Esophagus squamous epithelium (tissue), 4 donors: Measurements from ENCODE around the gene PDGFRB.

Experiments used
- POLR2A ChIP-seq, 4 donors: fragments of 450-650 bp; IDR thresholded peaks; one replicate each; pipeline ENCODE4 v1.6.1; 2017; ENCODE audit warnings: antibody characterized with exemption in 4 of 4, mild to moderate bottlenecking in 4 of 4, moderate library complexity in 3 of 4
- TF ChIP-seq, protein P1 (sequence below), 6 experiments: fragments of 450-650 bp in 4 of 6; fragments of 200-600 bp in 2 of 6; sonication (generic) in 2 of 6; IDR thresholded peaks; one replicate each; pipeline ENCODE4 v1.5.1; 2016 to 2019; ENCODE audit warnings: antibody characterized with exemption in 6 of 6, mild to moderate bottlenecking in 4 of 6, moderate library complexity in 4 of 6

GRCh38 chr5:150196514-150196913, 40.9 kb upstream of the PDGFRB start:
- TF ChIP-seq, protein P1, sequence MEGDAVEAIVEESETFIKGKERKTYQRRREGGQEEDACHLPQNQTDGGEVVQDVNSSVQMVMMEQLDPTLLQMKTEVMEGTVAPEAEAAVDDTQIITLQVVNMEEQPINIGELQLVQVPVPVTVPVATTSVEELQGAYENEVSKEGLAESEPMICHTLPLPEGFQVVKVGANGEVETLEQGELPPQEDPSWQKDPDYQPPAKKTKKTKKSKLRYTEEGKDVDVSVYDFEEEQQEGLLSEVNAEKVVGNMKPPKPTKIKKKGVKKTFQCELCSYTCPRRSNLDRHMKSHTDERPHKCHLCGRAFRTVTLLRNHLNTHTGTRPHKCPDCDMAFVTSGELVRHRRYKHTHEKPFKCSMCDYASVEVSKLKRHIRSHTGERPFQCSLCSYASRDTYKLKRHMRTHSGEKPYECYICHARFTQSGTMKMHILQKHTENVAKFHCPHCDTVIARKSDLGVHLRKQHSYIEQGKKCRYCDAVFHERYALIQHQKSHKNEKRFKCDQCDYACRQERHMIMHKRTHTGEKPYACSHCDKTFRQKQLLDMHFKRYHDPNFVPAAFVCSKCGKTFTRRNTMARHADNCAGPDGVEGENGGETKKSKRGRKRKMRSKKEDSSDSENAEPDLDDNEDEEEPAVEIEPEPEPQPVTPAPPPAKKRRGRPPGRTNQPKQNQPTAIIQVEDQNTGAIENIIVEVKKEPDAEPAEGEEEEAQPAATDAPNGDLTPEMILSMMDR (IDR thresholded peaks at IDR 0.05), result no peak
- TF ChIP-seq POLR2A (IDR thresholded peaks at IDR 0.05), result no peak
